ENCODE measurements around the gene NDOR1.

Gene NDOR1

GRCh38 chr9:137183980-137184595 lies 21.4 kb upstream of the NDOR1 start:
- DNase-seq (ENCODE audit: low spot score): no peak

DNA sequence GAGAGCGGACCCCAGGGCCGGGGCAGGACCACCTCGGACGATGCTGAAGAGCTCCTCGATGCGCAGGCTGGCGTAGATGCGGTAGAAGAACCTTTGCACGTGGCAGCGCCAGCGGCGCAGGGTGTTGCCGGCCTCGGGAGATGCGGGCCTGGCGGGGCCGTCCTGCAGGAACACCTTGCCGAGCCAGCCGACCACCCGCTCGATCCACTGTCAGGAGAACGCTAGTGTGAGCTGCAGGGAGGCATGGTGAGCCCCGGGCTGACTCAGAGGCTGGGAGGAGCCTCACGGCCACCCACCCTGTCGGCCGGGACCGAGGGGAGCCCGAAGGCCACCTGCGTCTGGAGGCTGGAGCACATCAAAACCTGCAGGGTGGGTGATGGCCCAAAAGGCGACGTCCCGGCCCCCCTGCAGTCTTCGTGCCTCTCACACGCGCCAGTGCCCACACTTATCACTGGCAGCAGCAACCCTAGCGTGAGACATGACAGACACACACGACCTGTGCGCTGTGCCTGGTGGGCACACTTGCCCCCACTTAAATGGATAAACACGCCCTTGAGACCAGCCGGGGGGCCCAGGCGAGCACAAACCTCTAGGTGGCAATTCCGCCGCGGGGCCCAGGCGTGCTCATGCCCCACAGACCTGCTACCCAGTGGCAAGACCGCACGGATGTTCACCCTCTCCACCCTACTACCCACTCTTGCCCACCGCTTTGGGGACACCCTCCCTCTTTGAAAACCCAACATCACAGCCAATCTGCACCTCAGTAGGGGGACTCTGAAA lies 20.4 kb upstream of the NDOR1 start:
- DNase-seq (ENCODE audit: low spot score): no peak

DNA sequence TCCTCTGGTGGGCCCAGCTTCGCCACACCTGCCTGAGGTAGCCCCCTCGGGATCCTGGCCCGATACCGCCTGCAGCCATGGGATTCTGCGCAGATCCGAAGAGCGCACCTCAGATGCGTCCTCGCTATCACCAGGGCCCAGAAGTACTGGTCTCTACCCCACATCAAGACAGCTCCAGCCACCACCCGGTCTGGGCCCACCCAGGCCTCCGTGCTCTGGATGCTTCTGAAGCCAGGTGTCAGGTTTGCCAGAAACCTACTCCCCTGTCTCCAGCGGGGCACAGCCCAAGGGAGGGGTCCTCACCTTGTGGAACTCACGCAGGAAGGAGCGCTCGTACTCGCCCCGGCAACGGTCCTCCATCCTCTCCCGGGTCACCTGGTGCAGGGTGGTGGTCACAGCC lies 19.6 kb upstream of the NDOR1 start:
- DNase-seq (ENCODE audit: low spot score): no peak

GRCh38 chr9:137186385-137186784 lies 19.1 kb upstream of the NDOR1 start:
- DNase-seq (ENCODE audit: low spot score): no peak

GRCh38 chr9:137187386-137187785 lies 18.1 kb upstream of the NDOR1 start:
- no peak for DNase-seq (ENCODE audit: low spot score)

GRCh38 chr9:137188086-137188489 lies 17.4 kb upstream of the NDOR1 start:
- no peak for DNase-seq (ENCODE audit: low spot score)

GRCh38 chr9:137188490-137189296 lies 16.8 kb upstream of the NDOR1 start, which contains the start of the genes ANAPC2 and SSNA1:
TSS of gene ANAPC2 (minus strand) at chr9:137188560. CDS start at chr9:137188532, 28 bp downstream.
TSS of gene SSNA1 (plus strand) at chr9:137188676. CDS start at chr9:137188727, 51 bp downstream.
- peak; percentile 93 for DNase-seq (ENCODE audit: low spot score)

DNA sequence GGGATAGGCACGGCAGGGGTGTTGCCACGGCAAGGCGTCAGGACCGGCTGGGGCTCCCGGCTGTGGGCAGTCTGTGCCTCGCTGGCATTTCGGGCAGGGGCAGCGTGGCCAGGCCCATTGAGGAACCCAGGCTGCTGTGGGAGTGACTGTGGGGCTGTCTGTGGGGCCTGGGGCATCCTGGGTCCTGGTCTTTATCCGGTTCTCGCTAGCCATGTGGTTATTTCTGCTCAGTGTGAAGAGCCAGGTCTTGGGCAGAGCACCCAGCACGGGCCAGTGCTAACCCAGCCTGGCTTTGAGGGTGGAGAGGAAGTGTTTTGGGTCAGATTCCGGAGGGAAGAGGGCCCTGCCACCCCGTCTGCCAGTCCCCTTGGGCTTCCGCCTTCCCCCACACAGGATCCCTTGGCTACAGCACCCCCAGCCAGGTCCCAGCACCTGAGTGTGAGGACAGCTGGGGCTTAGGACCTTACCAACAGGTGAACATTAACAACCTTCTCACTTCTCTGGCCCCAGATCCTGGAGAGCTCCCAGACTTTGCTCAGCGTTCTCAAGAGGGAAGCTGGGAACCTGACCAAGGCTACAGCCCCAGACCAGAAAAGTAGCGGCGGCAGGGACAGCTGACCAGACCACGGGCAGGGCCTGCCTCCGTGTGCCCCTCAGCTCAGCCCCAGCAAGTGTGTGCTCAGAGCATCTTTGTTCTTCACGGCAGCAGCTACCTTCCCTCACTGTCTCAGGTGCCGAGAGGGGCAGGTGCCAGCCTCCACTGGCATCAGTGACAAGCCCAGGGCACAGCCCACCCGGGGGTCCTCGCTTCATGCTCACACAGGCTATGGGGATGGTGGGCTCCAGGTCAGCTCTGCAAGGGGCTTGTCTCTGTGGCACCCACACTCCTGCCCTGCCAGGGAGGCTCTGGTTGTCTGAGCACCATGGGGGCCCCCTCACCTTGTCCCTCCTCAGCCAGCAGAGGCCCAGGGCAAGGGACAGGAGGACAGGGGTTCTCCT lies 15.9 kb upstream of the NDOR1 start:
- DNase-seq (ENCODE audit: low spot score): no peak

DNA sequence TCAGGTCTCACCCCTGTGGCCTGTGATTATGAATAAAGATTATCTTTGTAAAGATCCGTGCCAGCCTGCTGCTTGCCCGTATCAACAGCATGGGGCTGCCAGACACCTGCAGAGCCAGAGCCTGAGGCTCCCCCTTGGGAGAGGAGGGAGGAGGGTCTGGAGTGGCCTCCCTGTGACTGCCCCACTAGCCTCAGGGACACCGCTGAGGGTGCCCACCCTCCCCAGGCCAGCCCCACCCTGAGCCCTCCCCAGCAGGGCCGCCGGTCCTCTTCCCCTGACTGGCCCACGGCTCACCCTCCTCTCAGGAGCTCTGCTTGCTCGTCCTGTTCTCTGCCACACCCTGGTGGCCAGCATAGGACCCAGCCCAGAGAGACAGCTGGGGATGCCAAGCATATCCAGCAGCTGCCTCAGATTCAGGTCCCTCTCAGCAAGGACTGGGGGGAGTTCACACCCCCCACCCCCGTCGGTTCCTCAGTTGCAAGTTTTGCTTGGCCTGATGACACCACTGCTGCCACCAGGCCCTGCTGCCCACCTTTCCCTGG lies 15.1 kb upstream of the NDOR1 start:
- DNase-seq (ENCODE audit: low spot score): no peak

- DNase-seq (ENCODE audit: low spot score): no peak
These were observed 14.3 kb upstream of the NDOR1 start for GRCh38 chr9:137191245-137191644.

GRCh38 chr9:137191691-137192447 lies 13.6 kb upstream of the NDOR1 start:
- DNase-seq (ENCODE audit: low spot score): peak; percentile 93

DNA sequence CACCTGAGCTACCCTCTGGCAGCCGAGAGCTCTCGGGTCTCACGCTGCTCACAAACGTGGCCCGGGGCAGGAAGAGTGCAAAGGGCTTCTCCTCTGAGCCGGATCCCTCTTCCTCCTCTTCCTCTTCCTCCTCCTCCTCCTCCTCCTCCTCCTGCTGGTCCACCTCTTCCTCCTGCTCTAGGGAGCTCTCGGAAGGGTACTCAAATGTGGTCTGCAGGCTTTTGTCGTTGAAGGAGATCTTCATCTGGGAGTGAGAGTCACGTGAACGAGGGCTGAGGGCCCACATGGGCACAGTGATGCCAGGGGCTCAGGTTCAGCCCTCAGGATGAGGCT lies 13.1 kb upstream of the NDOR1 start:
- DNase-seq (ENCODE audit: low spot score): no peak

DNA sequence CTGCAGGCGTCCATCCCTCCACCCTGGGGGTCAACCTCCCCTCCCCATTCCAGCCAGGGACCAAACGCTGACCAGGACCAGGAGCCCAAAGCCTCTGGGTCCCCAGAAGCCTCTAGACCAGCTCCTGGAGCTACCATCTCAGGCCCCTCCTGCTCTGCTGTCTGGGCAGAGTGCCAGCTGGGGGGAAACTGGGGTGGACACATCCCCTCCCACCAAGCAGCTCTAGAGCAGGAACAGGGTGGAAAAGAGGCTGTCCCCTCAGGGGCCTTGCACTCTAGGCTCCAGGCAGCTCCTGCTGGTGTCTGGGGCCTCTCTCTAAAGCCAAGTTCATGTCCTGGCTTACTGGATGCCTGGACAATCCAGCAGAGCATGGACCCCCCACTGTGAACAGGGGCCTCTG lies 12.6 kb upstream of the NDOR1 start:
- DNase-seq (ENCODE audit: low spot score): no peak

GRCh38 chr9:137193771-137194170 lies 11.7 kb upstream of the NDOR1 start:
- no peak for DNase-seq (ENCODE audit: low spot score)

- peak; percentile 94 for DNase-seq (ENCODE audit: low spot score)
These were observed 11.1 kb upstream of the NDOR1 start for GRCh38 chr9:137194388-137194787.

GRCh38 chr9:137194909-137195308 lies 10.6 kb upstream of the NDOR1 start:
- no peak for DNase-seq (ENCODE audit: low spot score)

DNA sequence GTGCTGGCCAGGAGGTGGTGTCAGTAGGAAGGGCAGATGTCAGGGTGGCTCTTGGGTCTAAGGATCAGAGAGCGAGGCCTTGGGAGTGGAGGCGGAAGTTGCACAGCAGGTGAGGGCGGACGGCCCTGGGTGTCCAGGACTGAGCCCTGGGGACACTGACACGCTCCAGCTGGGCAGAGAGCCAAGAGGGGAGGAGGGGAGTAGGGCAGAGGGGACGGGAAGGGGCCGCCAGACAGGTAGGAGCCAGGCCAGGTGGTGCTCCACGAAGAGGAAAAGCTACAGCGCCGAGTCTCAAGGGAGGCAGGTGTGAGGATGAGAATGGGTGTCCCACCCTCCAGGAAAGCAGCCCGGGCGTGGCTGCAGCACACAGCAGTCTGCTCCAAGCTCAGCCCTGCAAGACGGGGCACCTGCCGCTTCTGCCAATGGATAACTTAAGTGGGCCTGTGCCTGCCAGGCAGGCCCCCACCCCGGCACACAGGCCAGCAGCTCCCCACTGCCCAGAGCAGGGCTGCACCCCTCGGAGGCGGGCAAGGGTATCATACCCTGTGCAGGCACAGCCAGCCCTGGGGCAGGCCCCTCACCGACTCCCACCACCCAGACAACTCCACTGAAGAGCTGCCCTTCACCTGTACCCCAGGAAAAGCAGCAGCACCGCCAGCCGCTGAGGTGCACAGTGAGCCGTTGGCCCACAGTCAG lies 9.8 kb upstream of the NDOR1 start:
- DNase-seq (ENCODE audit: low spot score): no peak

GRCh38 chr9:137198051-137198901 lies 7.2 kb upstream of the NDOR1 start:
- DNase-seq (ENCODE audit: low spot score): no peak

DNA sequence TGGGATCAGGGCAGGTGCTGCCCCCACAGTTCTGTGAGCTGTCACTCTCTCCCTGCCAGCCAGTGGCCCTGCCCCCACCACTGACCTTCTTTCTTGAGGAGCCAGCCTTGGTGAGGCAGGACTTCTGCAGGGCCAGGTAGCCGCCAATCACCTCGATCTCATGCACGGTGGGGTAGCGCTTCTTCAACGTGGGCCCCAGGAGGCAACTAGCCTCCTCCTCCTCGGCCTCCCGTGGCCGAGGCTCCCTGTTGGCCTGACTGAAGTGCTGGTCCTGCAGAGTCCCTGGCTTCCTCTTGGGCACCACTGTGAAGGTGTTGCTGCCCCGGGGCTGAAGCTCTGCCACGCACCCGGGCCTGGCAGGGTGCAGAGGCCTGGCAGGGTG lies 6.6 kb upstream of the NDOR1 start:
- peak; percentile 7 for DNase-seq (ENCODE audit: low spot score)

Data from globus pallidus (tissue), 1 donor.